HEK293 (cell line): ENCODE results near the gene C20orf144.

Experiments used
- CTCF ChIA-PET: fragments of 350-600 bp; formaldehyde crosslinking; extraction: SDS; loops from one replicate; lab custom pipeline; 2021; ENCODE audit warnings: antibody characterized with exemption; lab: Yijun Ruan, JAX
- POLR2A ChIA-PET: fragments of 300-600 bp; formaldehyde crosslinking; extraction: SDS; loops from one replicate; lab custom pipeline; 2020; ENCODE audit warnings: antibody characterized with exemption, inconsistent platforms; lab: Yijun Ruan, JAX
- H3K27ac ChIP-seq: fragments of 200-500 bp; sonication (Bioruptor generic); 2 replicates; pipeline ENCODE4 v1.5.1; 2014; ENCODE audit warnings: low read depth, low read length, control low read depth, inconsistent platforms; ENCODE audit errors: extremely low read depth
- H3K36me3 ChIP-seq, 2 experiments: fragments of 200-500 bp in 1 of 2; sonication (Bioruptor generic) in 1 of 2; 1 replicate in 1 of 2; 2 replicates in 1 of 2; pipeline ENCODE4 v1.5.1; 2014 to 2017; ENCODE audit warnings: inconsistent platforms in 2 of 2, low read length in 2 of 2; ENCODE audit not compliant: control insufficient read depth in 2 of 2, insufficient read depth in 1 of 2
- H3K4me1 ChIP-seq: fragments of 200-500 bp; sonication (Bioruptor generic); 2 replicates; pipeline ENCODE4 v1.5.1; 2014; ENCODE audit warnings: mild to moderate bottlenecking, low read length, inconsistent platforms; ENCODE audit not compliant: control insufficient read depth, insufficient read depth
- H3K4me3 ChIP-seq: 2 replicates; pipeline ENCODE4 v1.5.1; 2011; ENCODE audit warnings: low read depth, mild to moderate bottlenecking, control low read depth, low read length, moderate library complexity
- H3K9me3 ChIP-seq: fragments of 200-500 bp; sonication (Bioruptor generic); 2 replicates; pipeline ENCODE4 v1.5.1; 2014; ENCODE audit warnings: low read depth, low read length, inconsistent platforms; ENCODE audit not compliant: control insufficient read depth, insufficient read depth
- GFI1B ChIP-seq: fragments of 450-650 bp; formaldehyde crosslinking; IDR thresholded peaks from 2 replicates; pipeline ENCODE4 v1.5.1; 2016; ENCODE audit warnings: missing biosample characterization, missing genetic modification characterization
- OSR2 ChIP-seq: fragments of 450-650 bp; formaldehyde crosslinking; IDR thresholded peaks from 2 replicates; pipeline ENCODE4 v1.5.1; 2016; ENCODE audit warnings: missing biosample characterization, missing genetic modification characterization
- OVOL3 ChIP-seq: fragments of 450-650 bp; formaldehyde crosslinking; IDR thresholded peaks from 2 replicates; pipeline ENCODE4 v1.5.1; 2016; ENCODE audit warnings: missing biosample characterization, missing genetic modification characterization
- ZNF169 ChIP-seq: fragments of 450-650 bp; formaldehyde crosslinking; IDR thresholded peaks from 2 replicates; pipeline ENCODE4 v1.5.1; 2016; ENCODE audit warnings: missing biosample characterization, missing genetic modification characterization
- ZNF23 ChIP-seq: fragments of 450-650 bp; formaldehyde crosslinking; IDR thresholded peaks from 2 replicates; pipeline ENCODE4 v1.5.1; 2016; ENCODE audit warnings: missing biosample characterization, missing genetic modification characterization, borderline replicate concordance
- ZNF311 ChIP-seq: fragments of 450-650 bp; formaldehyde crosslinking; IDR thresholded peaks from 2 replicates; pipeline ENCODE4 v1.5.1; 2017; ENCODE audit warnings: missing biosample characterization, missing genetic modification characterization, borderline replicate concordance
- ZNF37A ChIP-seq: fragments of 450-650 bp; IDR thresholded peaks from 2 replicates; pipeline ENCODE4 v1.5.1; 2018; ENCODE audit warnings: missing biosample characterization, missing genetic modification characterization
- ZNF555 ChIP-seq: fragments of 450-650 bp; formaldehyde crosslinking; conservative IDR thresholded peaks from 2 replicates; pipeline ENCODE4 v1.5.1; 2017; ENCODE audit warnings: missing biosample characterization, mild to moderate bottlenecking, missing genetic modification characterization, inconsistent platforms
- ZNF670 ChIP-seq: fragments of 450-650 bp; formaldehyde crosslinking; IDR thresholded peaks from 2 replicates; pipeline ENCODE4 v1.5.1; 2016; ENCODE audit warnings: missing biosample characterization, missing genetic modification characterization, low read depth
- ZNF785 ChIP-seq: fragments of 450-650 bp; formaldehyde crosslinking; IDR thresholded peaks from 2 replicates; pipeline ENCODE4 v1.5.1; 2016; ENCODE audit warnings: missing biosample characterization, missing genetic modification characterization
- ZNF830 ChIP-seq: fragments of 450-650 bp; IDR thresholded peaks from 2 replicates; pipeline ENCODE4 v1.5.0; 2018; ENCODE audit warnings: missing biosample characterization, missing genetic modification characterization, low read depth, mild to moderate bottlenecking, moderate library complexity
- ZSCAN23 ChIP-seq: fragments of 450-650 bp; formaldehyde crosslinking; IDR thresholded peaks from 2 replicates; pipeline ENCODE4 v1.5.1; 2016; ENCODE audit warnings: missing biosample characterization, missing genetic modification characterization
- TF ChIP-seq, protein P1 (sequence below): fragments of 450-650 bp; formaldehyde crosslinking; IDR thresholded peaks from 2 replicates; pipeline ENCODE4 v1.5.1; 2017; ENCODE audit warnings: missing biosample characterization, missing genetic modification characterization
- TF ChIP-seq, protein P2 (sequence below): fragments of 450-650 bp; formaldehyde crosslinking; IDR thresholded peaks from 2 replicates; pipeline ENCODE4 v1.5.1; 2016; ENCODE audit warnings: missing biosample characterization, missing genetic modification characterization

Gene C20orf144

DNA sequence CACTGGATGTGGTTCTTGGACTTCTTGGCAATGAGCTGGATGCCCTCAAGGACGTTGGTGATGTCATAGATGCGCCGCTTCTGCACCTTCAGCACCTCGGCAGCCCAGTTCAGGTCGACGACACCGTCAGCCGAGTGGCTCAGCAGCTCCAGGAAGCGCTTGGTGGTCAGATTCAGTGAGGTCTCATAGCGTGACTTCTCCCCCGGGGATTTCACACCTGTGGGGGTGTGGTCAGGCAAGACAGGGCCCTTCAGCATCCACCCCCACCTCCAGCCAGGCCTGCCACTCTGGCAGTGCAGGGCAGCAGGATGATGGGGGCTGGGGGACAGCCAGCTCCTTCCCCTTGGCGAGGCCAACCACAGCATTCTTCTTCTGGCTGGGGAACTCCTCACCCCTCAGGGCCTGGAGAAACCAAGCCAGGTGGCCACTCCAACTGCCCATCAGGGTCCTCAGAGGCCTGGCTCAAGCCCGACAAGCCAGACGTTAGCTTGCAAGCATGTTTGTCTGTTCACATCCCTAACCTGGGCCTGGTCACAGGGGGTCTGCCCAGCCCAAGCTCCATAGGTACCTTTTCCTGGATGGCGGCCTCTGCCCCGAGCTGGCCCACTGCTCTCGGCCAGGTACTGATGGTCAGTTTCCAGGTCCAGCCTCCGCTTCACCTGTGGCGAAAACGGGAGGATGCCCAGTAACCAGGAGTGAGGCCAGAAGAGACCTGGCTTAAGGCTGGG, 17.8 kb downstream of the C20orf144 start (continued):
- TF ChIP-seq, protein P1, sequence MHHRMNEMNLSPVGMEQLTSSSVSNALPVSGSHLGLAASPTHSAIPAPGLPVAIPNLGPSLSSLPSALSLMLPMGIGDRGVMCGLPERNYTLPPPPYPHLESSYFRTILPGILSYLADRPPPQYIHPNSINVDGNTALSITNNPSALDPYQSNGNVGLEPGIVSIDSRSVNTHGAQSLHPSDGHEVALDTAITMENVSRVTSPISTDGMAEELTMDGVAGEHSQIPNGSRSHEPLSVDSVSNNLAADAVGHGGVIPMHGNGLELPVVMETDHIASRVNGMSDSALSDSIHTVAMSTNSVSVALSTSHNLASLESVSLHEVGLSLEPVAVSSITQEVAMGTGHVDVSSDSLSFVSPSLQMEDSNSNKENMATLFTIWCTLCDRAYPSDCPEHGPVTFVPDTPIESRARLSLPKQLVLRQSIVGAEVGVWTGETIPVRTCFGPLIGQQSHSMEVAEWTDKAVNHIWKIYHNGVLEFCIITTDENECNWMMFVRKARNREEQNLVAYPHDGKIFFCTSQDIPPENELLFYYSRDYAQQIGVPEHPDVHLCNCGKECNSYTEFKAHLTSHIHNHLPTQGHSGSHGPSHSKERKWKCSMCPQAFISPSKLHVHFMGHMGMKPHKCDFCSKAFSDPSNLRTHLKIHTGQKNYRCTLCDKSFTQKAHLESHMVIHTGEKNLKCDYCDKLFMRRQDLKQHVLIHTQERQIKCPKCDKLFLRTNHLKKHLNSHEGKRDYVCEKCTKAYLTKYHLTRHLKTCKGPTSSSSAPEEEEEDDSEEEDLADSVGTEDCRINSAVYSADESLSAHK, result no peak
- TF ChIP-seq ZNF169 (tag by site-specific recombination) (no peak), ZNF311 (tag by site-specific recombination) (no peak), ZNF785 (no peak)

DNA sequence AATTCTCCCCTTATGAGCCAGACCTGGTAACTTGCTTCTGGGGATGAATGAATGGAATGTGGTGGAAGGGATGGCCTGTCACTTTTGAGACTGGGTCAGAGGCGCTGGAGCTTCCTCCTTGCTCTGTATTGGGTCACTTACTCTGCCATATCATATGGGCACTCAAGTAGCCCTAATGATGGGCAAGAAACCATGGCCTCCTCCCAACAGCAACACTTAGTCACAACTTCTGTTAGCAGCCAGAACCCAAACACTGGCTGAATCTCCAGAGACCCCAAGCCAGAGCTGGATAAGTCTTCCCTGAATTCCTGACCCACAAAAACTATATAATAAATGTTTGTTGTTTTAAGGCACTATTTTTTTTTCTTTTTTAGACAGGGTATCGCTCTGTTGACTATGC, 18.6 kb downstream of the C20orf144 start:
- no peaks in the 10 kb centered on the region for H3K9me3 ChIP-seq
- ChIA-PET CTCF (interaction anchor here (0.6 kb wide), 1 partner anchor 233 kb away, joined by 3 read pairs; no protein-coding TSS in a partner anchor), POLR2A (interaction anchor here (0.7 to 1.1 kb wide), 2 partner anchors 17 to 1196 kb away, joined by 3 read pairs; partner anchors contain the start of gene ACSS2)
- H3K36me3 ChIP-seq, result peaks cover 13 to 83% of the 10 kb centered on the region in 2 experiments; a peak in 2 of 3 replicates
- H3K27ac ChIP-seq, result no peak overlapping the region
- H3K4me3 ChIP-seq, result no peak overlapping the region
- peaks cover 7% of the 10 kb centered on the region; the same call in 1 of the 2 replicates for H3K4me1 ChIP-seq
- no peak for TF ChIP-seq ZNF830 (tag by site-specific recombination)
- TF ChIP-seq ZNF670 (tag by site-specific recombination), result no peak
- TF ChIP-seq ZNF37A (tag by site-specific recombination), result no peak
- no peak for TF ChIP-seq OSR2 (tag by site-specific recombination)
- no peak for TF ChIP-seq ZNF23 (tag by site-specific recombination)
- TF ChIP-seq ZSCAN23 (tag by site-specific recombination), result no peak
- TF ChIP-seq, protein P2, sequence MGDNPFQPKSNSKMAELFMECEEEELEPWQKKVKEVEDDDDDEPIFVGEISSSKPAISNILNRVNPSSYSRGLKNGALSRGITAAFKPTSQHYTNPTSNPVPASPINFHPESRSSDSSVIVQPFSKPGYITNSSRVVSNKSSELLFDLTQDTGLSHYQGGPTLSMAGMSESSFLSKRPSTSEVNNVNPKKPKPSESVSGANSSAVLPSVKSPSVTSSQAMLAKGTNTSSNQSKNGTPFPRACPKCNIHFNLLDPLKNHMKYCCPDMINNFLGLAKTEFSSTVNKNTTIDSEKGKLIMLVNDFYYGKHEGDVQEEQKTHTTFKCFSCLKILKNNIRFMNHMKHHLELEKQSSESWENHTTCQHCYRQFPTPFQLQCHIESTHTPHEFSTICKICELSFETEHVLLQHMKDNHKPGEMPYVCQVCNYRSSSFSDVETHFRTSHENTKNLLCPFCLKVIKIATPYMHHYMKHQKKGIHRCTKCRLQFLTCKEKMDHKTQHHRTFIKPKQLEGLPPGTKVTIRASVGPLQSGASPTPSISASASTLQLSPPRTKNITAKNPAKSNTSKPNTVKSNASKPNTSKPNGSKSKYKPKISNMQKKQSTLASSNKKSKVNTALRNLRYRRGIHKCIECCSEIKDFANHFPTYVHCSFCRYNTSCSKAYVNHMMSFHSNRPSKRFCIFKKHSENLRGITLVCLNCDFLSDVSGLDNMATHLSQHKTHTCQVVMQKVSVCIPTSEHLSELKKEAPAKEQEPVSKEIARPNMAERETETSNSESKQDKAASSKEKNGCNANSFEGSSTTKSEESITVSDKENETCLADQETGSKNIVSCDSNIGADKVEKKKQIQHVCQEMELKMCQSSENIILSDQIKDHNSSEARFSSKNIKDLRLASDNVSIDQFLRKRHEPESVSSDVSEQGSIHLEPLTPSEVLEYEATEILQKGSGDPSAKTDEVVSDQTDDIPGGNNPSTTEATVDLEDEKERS (tag by site-specific recombination), result no peak

DNA sequence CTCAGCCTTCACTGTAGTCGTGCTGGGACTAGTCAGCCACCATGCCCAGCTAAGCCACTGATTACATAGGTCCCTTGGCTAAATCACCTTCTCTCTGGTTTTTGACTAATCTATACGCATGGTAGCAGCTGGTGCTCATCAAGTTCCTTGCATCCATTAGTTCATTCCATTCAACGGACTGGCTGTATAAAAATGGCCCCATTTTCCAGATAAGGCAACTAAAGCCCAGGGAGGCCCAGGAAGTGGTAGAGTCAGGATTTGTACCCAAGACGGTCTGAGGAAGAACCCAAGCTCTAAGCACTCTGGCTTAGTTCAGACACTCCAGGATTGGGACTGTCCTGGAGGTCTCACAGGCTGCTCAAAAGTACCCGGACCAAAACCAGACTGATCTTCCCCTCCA, 19.2 kb downstream of the C20orf144 start:
- Histone ChIP-seq H3K4me3 (no peak overlapping the region), H3K36me3 (peaks cover 13 to 79% of the 10 kb centered on the region in 2 experiments; a peak in 2 of 3 replicates)
- no peak for TF ChIP-seq GFI1B (tag by site-specific recombination)
- TF ChIP-seq ZNF555 (tag by site-specific recombination), result no peak
- no peak for TF ChIP-seq OVOL3
- TF ChIP-seq, all 188 proteins: peak for 0
- ChIA-PET POLR2A (interaction anchor here (1.1 kb wide), 1 partner anchor 18 kb away, joined by 3 read pairs; no protein-coding TSS in a partner anchor), CTCF (interaction anchor here (0.6 kb wide), 1 partner anchor 14 kb away, joined by 3 read pairs; the partner anchor contains the start of gene ACTL10)
- H3K27ac ChIP-seq, result no peak overlapping the region
- peaks cover 9% of the 10 kb centered on the region; the same call in 1 of the 2 replicates for H3K4me1 ChIP-seq
- H3K9me3 ChIP-seq, result no peaks in the 10 kb centered on the region
